Prostate gland (tissue), 2 donors: ENCODE measurements around the gene TMEM38B. TPM values are rescaled to one million over a fixed set of nuclear protein-coding genes. Genes with fewer than 3 reads are reported as not detected.
"Not testable (repeated sequence)": the region's sequence is repeated elsewhere in the genome, so short reads cannot be mapped to it uniquely, and the experiment has no call there.

Experiments used
- DNase-seq: peaks from one replicate; pipeline ENCODE4 v3.0.0-alpha.2; 2019; ENCODE audit warnings: low spot score
- H3K27ac ChIP-seq, 2 donors: fragments of 200-600 bp; sonication (generic); 2 replicates each; pipeline ENCODE4 v1.5.1; 2017 to 2019
- H3K27me3 ChIP-seq: fragments of 200-600 bp; sonication (generic); replicated peaks from 2 replicates; pipeline ENCODE4 v1.5.1; 2019; ENCODE audit not compliant: insufficient read depth
- H3K36me3 ChIP-seq, 2 donors: fragments of 200-600 bp; sonication (generic); 1 replicate in 1 of 2; 2 replicates in 1 of 2; pipeline versions ENCODE4 v1.5.1 to v1.8.1; 2017 to 2019
- H3K4me1 ChIP-seq: fragments of 200-600 bp; sonication (generic); replicated peaks from 2 replicates; pipeline ENCODE4 v1.5.1; 2019
- H3K4me3 ChIP-seq, 2 donors: fragments of 200-600 bp; sonication (generic); 2 replicates each; pipeline ENCODE4 v1.5.1; 2017 to 2019
- H3K9me3 ChIP-seq: fragments of 200-600 bp; sonication (generic); 2 replicates; pipeline ENCODE4 v1.5.1; 2017
- CTCF ChIP-seq, 4 experiments: fragments of 200-600 bp in 2 of 4; fragments of 450-650 bp in 2 of 4; sonication (generic) in 2 of 4; IDR thresholded peaks; 1 replicate in 3 of 4; 2 replicates in 1 of 4; pipeline ENCODE4 v1.5.1; 2016 to 2019; ENCODE audit warnings: antibody characterized with exemption in 4 of 4, mild to moderate bottlenecking in 2 of 4, moderate library complexity in 2 of 4
- POLR2A ChIP-seq: fragments of 450-650 bp; IDR thresholded peaks from one replicate; pipeline ENCODE4 v1.6.1; 2016; ENCODE audit warnings: antibody characterized with exemption, mild to moderate bottlenecking
- POLR2AphosphoS5 ChIP-seq: sonication (generic); formaldehyde crosslinking; IDR thresholded peaks from one replicate; pipeline ENCODE4 v1.6.1; 2017; ENCODE audit warnings: antibody characterized with exemption
- WGBS: methylation state at CpG from one replicate; pipeline ENCODE4 v1.1.5; 2018; 5-methylcytosine and 5-hydroxymethylcytosine counted together
- intact Hi-C: fragments of 100-400 bp; cut with DNase I; formaldehyde crosslinking; loops from one replicate; pipeline ENCODE4 v1.14.2; 2022
- total RNA-seq, 2 donors: library from RNA; depleted of rRNA; stranded (reverse); fragments of >200 nt; gene quantifications; one replicate each; pipeline ENCODE4 v1.1.0, GENCODE V29; 2016

TMEM38B gene
- total RNA-seq, 2 donors from 2014 or later = 14.4 to 14.9 TPM

- H3K27me3 ChIP-seq = no peaks in the 10 kb centered on the region
- no peaks in the 10 kb centered on the region for H3K4me1 ChIP-seq
- no peak for TF ChIP-seq CTCF (IDR thresholded peaks at IDR 0.05)
- TF ChIP-seq POLR2AphosphoS5 = no peak
- no peak for TF ChIP-seq POLR2A
- no peaks in the 10 kb centered on the region for H3K9me3 ChIP-seq
- H3K4me3 ChIP-seq = no peak overlapping the region
- no peak for DNase-seq
- no peak overlapping the region for H3K27ac ChIP-seq
- no peaks in the 10 kb centered on the region for H3K36me3 ChIP-seq
- intact Hi-C loops = no loop called here
These were observed 47.7 kb downstream of the TMEM38B start for GRCh38 chr9:105742088-105742487.

- H3K27me3 ChIP-seq, H3K9me3 ChIP-seq, H3K27ac ChIP-seq, DNase-seq, intact Hi-C loops, H3K36me3 ChIP-seq, H3K4me3 ChIP-seq, H3K4me1 ChIP-seq: not testable (repeated sequence)
- 87% methylated on average over 3 of the region's 3 CpGs for WGBS
These were observed 53.0 kb downstream of the TMEM38B start for GRCh38 chr9:105747325-105747724.

- intact Hi-C loops = no loop called here
These were observed 57.4 kb downstream of the TMEM38B start for GRCh38 chr9:105751761-105752160.

DNA sequence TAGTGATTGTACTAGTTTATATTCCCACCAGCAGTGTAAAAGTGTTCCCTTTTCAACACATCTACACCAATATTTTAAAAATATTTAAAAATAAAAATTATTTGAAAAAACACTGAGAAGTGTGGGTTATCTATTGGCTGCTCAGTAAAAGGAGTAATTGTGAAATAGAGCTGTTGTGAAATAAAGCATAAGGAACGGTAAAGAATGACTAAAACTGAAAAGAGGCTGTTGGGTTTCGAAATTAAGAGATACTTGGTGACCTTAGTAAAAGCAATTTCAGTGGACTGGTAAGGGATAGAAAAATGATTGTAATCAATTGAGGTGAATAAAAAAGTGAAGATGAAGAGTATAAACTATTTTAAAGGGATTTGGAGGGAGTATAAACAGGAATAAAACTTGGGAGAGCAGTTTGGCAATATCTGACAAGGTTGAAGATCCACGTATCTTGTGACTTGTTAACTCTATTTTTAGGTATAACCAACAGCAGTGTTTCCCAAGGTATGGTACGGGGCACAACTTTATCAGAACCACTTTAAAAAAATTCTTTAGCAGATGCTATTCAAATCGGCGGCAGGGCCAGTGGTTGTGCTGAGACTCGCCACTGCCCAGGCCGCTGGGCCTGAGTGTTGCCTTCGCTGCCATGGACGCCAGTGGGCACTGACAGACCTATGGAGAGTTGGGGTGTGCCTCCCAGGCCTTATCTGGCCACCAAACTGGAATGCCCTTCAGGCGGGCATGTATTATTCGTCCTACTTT is 63.3 kb downstream of the TMEM38B start:
- intact Hi-C loops = no loop called here
- Histone ChIP-seq H3K4me3 (no peak overlapping the region), H3K27ac (no peak overlapping the region), H3K36me3 (no peaks in the 10 kb centered on the region), H3K27me3 (no peaks in the 10 kb centered on the region), H3K4me1 (no peaks in the 10 kb centered on the region), H3K9me3 (no peaks in the 10 kb centered on the region)
- no peak for DNase-seq
- no peak for TF ChIP-seq CTCF (IDR thresholded peaks at IDR 0.05)
- TF ChIP-seq POLR2A = no peak
- TF ChIP-seq POLR2AphosphoS5 = no peak
- 91% methylated on average over 12 of the region's 12 CpGs for WGBS

More at GRCh38 chr9:105751761-105752160, 57.4 kb downstream of the TMEM38B start:
- H3K27ac ChIP-seq = no peak overlapping the region
- no peaks in the 10 kb centered on the region for H3K4me1 ChIP-seq
- no peak for DNase-seq
- 93% methylated on average over 4 of the region's 4 CpGs for WGBS
- H3K36me3 ChIP-seq = no peaks in the 10 kb centered on the region
- H3K4me3 ChIP-seq = no peak overlapping the region
- TF ChIP-seq POLR2AphosphoS5 = no peak
- TF ChIP-seq POLR2A = no peak
- no peak for TF ChIP-seq CTCF (IDR thresholded peaks at IDR 0.05)
- H3K9me3 ChIP-seq = no peaks in the 10 kb centered on the region
- H3K27me3 ChIP-seq = no peaks in the 10 kb centered on the region

GRCh38 chr9:105760053-105760452 is 65.7 kb downstream of the TMEM38B start:
- TF ChIP-seq POLR2AphosphoS5 (no peak), CTCF (IDR thresholded peaks at IDR 0.05) (no peak), POLR2A (no peak)
- WGBS = 94% methylated on average over 8 of the region's 8 CpGs
- no peaks in the 10 kb centered on the region for H3K4me1 ChIP-seq
- DNase-seq = no peak
- H3K27ac ChIP-seq = no peak overlapping the region
- intact Hi-C loops = no loop called here
- no peaks in the 10 kb centered on the region for H3K9me3 ChIP-seq
- no peaks in the 10 kb centered on the region for H3K36me3 ChIP-seq
- H3K4me3 ChIP-seq = no peak overlapping the region
- H3K27me3 ChIP-seq = no peaks in the 10 kb centered on the region

GRCh38 chr9:105782561-105783494 is 88.5 kb downstream of the TMEM38B start:
- H3K27ac ChIP-seq, intact Hi-C loops, H3K9me3 ChIP-seq, H3K36me3 ChIP-seq, H3K4me1 ChIP-seq, H3K4me3 ChIP-seq, DNase-seq, H3K27me3 ChIP-seq: not testable (repeated sequence)
- 94% methylated on average over 22 of the region's 27 CpGs for WGBS

DNA sequence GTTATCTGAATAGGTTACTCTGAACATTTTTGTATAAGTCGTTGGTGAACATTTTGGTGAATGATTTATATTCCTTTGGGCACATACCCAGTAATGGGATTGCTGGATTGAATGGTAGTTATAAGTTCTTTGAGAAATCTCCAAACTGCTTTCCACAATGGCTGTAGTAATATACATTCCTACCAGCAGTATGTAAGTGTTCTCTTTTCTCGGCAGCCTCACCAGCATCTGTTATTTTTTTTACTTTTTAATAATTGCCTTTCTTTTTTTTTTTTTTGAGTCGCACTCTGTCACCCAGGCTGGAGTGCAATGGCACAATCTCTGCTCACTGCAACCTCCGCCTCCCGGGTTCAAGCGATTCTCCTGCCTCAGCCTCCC is 89.1 kb downstream of the TMEM38B start:
- not testable (repeated sequence) for H3K4me3 ChIP-seq

GRCh38 chr9:105786796-105787195 is 92.5 kb downstream of the TMEM38B start:
- intact Hi-C loops, H3K27ac ChIP-seq, H3K36me3 ChIP-seq, H3K4me1 ChIP-seq, DNase-seq, H3K4me3 ChIP-seq, H3K9me3 ChIP-seq, H3K27me3 ChIP-seq: not testable (repeated sequence)
- WGBS = 81% methylated on average over 2 of the region's 2 CpGs

More for the DNA sequence above, 89.1 kb downstream of the TMEM38B start:
- H3K4me1 ChIP-seq, intact Hi-C loops, H3K27me3 ChIP-seq, H3K36me3 ChIP-seq, H3K9me3 ChIP-seq, H3K27ac ChIP-seq, DNase-seq: not testable (repeated sequence)
- 80% methylated on average over 6 of the region's 6 CpGs for WGBS
